ENCODE measurements around the gene TF.

DNA sequence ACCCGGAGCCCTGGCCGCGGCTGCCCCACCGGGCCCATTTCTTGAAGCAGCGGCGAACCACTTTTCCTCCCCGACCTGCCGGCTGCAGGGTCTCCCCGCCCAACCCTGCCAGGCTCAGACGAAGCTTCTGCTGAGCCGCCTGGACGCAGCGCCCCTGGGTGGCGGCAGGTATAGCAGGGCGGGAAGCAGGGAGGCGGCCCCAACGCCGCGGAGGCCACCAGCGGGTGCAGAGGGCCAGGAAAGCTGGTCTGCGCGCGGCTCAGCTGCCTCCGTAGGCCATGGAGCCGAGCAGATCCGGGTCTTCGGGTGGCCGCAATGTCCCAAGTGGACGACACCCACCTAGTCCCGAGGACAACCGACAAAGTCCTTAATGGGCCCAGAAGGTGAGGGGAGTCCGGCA, 37.6 kb downstream of the TF start:
- no peak for TF ChIP-seq CTCF (conservative IDR thresholded peaks at IDR 0.05; ENCODE audit: low read length)
- no peak for TF ChIP-seq EZH2phosphoT487 (IDR thresholded peaks at IDR 0.05; ENCODE audit: borderline replicate concordance, low read depth, low read length)
